Kidney (tissue), 14 donors: ENCODE data around the gene PRKN. TPM values are rescaled to one million over a fixed set of nuclear protein-coding genes. Genes with fewer than 3 reads are reported as not detected.

Experiments
- DNase-seq, 5 donors: peaks; one replicate each; pipeline ENCODE4 v3.0.0-alpha.2; 2013 to 2020
- FAIRE-seq: peaks from 2 replicates; lab custom pipeline; 2012; peaks lifted over from hg19 to GRCh38; lab: Jason Lieb, UNC
- H3K27ac ChIP-seq, 2 donors: one replicate each; pipeline ENCODE4 v1.7.0; 2013; ENCODE audit warnings: low read depth in 2 of 2, low read length in 2 of 2, inconsistent platforms in 1 of 2
- H3K27me3 ChIP-seq: one replicate; pipeline ENCODE4 v1.7.1; 2013; ENCODE audit warnings: low read length, inconsistent platforms; ENCODE audit not compliant: control insufficient read depth, insufficient read depth
- H3K36me3 ChIP-seq, 3 donors: one replicate each; pipeline versions ENCODE4 v1.7.0 to v1.7.1; 2013; ENCODE audit warnings: low read length in 3 of 3, control low read depth in 1 of 3, inconsistent platforms in 1 of 3; ENCODE audit not compliant: insufficient read depth in 3 of 3, control insufficient read depth in 2 of 3
- H3K4me1 ChIP-seq, 3 donors: one replicate each; pipeline versions ENCODE4 v1.7.0 to v1.7.1; 2013; ENCODE audit warnings: low read length in 3 of 3, inconsistent platforms in 1 of 3, low read depth in 1 of 3; ENCODE audit not compliant: control insufficient read depth in 2 of 3, insufficient read depth in 2 of 3
- H3K4me3 ChIP-seq, 3 donors: one replicate each; pipeline versions ENCODE4 v1.7.0 to v1.8.1; 2013; ENCODE audit warnings: low read length in 3 of 3, control low read depth in 1 of 3, inconsistent platforms in 1 of 3
- H3K9ac ChIP-seq, 3 donors: one replicate each; pipeline versions ENCODE4 v1.7.0 to v1.7.1; 2013; ENCODE audit warnings: low read length in 3 of 3, control low read depth in 1 of 3, inconsistent platforms in 1 of 3
- H3K9me3 ChIP-seq, 3 donors: one replicate each; pipeline versions ENCODE4 v1.7.0 to v1.7.1; 2013; ENCODE audit warnings: low read length in 3 of 3, control low read depth in 1 of 3, inconsistent platforms in 1 of 3; ENCODE audit not compliant: control insufficient read depth in 2 of 3, insufficient read depth in 1 of 3
- intact Hi-C: fragments of 100-400 bp; cut with DNase I; formaldehyde crosslinking; loops from one replicate; pipeline ENCODE4 v1.11.1; 2022
- polyA plus RNA-seq: library from polyadenylated mRNA; stranded (reverse); fragments of 350-450 nt; fragmentation: Illumina TruSeq; extraction: RNeasy Lipid Tissue Mini Kit (QIAGEN cat#74804); gene quantifications from one replicate; pipeline ENCODE4 v1.2.3, GENCODE V29; 2014; ENCODE audit warnings: low read depth, low replicate concordance; ENCODE audit not compliant: insufficient read depth
- total RNA-seq: library from RNA; stranded (reverse); fragmentation: NEBNext Ultra II Directional; extraction: Animal tissue kit (Norgen Biotek cat#: 25700); gene quantifications from one replicate; pipeline ENCODE4 v1.2.1, GENCODE V29; 2021
- TF ChIP-seq, protein P1 (sequence below): IDR thresholded peaks from 3 replicates; pipeline ENCODE4 v1.5.1; 2012; ENCODE audit warnings: mild to moderate bottlenecking, moderate library complexity, borderline replicate concordance; ENCODE audit not compliant: insufficient read depth; ENCODE audit errors: extremely low read depth
- donor health status: control.
- donor health status: control.
- donor health status: control.
- donor health status: control.
- donor health status: control.
- donor health status: DM: yes; HTN: yes; CAD: no.
- donor health status: Normal renal cell carcinoma (clear cell type).

The PRKN gene
- total and polyA plus RNA-seq, 2 donors from 2014 or later = 8.6 to 10.4 TPM

DNA sequence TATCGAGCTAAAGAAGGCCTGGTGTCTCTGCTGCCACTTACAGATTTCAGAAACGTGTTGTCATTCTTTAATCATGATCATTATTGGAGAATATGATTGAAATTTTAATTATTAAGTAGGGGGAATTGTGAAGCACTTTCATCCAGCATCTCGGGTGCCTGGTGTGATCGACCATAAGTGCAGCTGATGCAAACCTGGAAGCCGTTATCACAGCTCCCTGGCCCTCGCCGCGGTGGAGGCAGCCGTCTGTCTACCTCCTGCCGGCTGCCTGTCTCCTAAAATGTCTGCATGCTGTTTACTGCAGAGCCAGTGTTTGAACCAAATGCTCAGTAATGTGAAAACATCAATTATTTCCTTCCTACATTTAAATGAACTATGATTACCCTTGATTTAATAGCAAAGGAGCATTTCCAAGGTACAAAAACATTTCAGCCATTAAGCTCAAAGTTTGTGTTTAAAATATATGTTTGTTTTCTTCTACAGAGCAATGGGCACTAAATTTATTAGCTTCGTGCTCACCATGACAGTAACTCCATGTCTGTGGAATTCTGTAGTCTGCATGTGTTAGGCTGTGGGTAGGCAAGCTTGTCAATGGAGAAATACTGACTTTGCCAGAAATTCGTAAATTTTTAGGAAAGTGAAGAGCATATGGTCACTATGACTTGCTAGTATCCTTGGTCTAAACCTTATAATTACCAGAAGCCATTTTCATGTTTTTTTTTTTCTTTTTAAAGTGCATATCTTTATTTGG, 1269.2 kb downstream of the PRKN start:
- FAIRE-seq (no peak), DNase-seq (peak in 1 of 5 donors; percentile 9)
- intact Hi-C loops = no loop called here
- Histone ChIP-seq H3K27me3 (no peaks in the 10 kb centered on the region), H3K9me3 (no peaks in the 10 kb centered on the region), H3K9ac (no peak overlapping the region), H3K4me1 (peaks cover 0 to 8% (median 4%) of the 10 kb centered on the region in 3 donors), H3K36me3 (no peaks in the 10 kb centered on the region), H3K27ac (no peak overlapping the region), H3K4me3 (no peak overlapping the region)
- TF ChIP-seq, protein P1, sequence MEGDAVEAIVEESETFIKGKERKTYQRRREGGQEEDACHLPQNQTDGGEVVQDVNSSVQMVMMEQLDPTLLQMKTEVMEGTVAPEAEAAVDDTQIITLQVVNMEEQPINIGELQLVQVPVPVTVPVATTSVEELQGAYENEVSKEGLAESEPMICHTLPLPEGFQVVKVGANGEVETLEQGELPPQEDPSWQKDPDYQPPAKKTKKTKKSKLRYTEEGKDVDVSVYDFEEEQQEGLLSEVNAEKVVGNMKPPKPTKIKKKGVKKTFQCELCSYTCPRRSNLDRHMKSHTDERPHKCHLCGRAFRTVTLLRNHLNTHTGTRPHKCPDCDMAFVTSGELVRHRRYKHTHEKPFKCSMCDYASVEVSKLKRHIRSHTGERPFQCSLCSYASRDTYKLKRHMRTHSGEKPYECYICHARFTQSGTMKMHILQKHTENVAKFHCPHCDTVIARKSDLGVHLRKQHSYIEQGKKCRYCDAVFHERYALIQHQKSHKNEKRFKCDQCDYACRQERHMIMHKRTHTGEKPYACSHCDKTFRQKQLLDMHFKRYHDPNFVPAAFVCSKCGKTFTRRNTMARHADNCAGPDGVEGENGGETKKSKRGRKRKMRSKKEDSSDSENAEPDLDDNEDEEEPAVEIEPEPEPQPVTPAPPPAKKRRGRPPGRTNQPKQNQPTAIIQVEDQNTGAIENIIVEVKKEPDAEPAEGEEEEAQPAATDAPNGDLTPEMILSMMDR = no peak

DNA sequence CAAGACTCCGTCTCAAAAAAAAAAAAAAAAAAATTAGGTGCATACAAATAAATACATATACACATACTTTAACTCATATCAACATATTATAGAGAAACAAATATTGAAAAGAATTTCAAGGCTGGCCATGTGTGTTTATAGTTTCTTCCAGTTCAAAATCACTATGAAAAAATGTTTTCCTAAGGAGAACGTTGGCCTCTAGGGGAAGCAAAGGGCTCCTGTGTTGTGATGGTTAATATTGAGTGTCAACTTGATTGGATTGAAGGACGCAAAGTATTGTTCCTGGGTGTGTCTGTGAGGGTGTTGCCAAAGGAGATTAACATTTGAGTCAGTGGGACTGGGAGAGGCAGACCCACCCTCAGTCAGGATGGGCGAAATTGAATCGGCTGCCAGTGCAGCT, 1271.7 kb downstream of the PRKN start:
- Histone ChIP-seq H3K4me1 (no peaks in the 10 kb centered on the region), H3K9me3 (no peaks in the 10 kb centered on the region), H3K36me3 (no peaks in the 10 kb centered on the region), H3K27ac (no peak overlapping the region), H3K9ac (no peak overlapping the region), H3K4me3 (no peak overlapping the region), H3K27me3 (no peaks in the 10 kb centered on the region)
- DNase-seq (no peak), FAIRE-seq (no peak)
- TF ChIP-seq, protein P1 = no peak
- intact Hi-C loops = no loop called here

DNA sequence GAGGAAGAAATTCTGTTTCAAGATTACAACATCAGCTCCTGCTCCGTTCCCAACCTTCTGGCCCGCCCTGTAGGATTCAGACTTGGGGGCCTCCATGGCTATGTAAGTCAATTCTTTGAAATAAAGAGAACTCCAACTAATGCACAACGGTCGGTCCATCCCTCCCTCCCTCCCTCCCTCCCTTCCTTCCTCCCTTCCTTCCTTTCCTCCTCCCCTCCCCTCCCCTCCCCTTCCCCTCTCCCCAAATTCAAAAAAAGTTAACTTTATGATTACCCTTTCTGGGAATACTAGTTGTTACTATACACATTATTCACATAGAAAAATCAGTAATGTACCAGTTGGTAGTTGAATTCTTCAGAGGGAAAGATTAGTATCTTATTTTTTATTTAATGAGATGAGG, 1274.0 kb downstream of the PRKN start:
- no peaks in the 10 kb centered on the region for H3K36me3 ChIP-seq
- H3K27ac ChIP-seq = no peak overlapping the region
- no peak for FAIRE-seq
- H3K4me3 ChIP-seq = no peak overlapping the region
- no peaks in the 10 kb centered on the region for H3K9me3 ChIP-seq
- no peaks in the 10 kb centered on the region for H3K27me3 ChIP-seq
- H3K4me1 ChIP-seq = no peaks in the 10 kb centered on the region
- TF ChIP-seq, protein P1 = no peak
- H3K9ac ChIP-seq = no peak overlapping the region
- intact Hi-C loops = no loop called here
- DNase-seq = no peak
